T-helper 1 cell treated with Interleukin-12 subunit alpha and Interleukin-12 subunit beta and Interleukin-4 antibody, amounts not matched to agents 30 ng/mL and 1 ng/mL, for 36 hours (primary cell): Measurements from ENCODE around the gene KRT80. TPM values are rescaled to one million over a fixed set of nuclear protein-coding genes. Genes with fewer than 3 reads are reported as not detected.

Source experiments
- intact Hi-C: fragments of 100-400 bp; cut with micrococcal nuclease; formaldehyde crosslinking; loops from one replicate; pipeline ENCODE4 v1.15.1; 2024
- total RNA-seq: library from RNA; stranded (reverse); gene quantifications from 2 replicates; pipeline ENCODE4 v1.2.3, GENCODE V29; 2022

KRT80 gene
- total RNA-seq, 1 donor from 2014 or later: not detected

GRCh38 chr12:52212701-52213563 lies 21.1 kb upstream of the KRT80 start:
- intact Hi-C loops: loop anchor here (2.0 kb wide), 1 partner anchor 56 kb away; no protein-coding TSS in a partner anchor

- intact Hi-C loops: loop anchor here (2.0 kb wide), 1 partner anchor 55 kb away; no protein-coding TSS in a partner anchor
Observed at GRCh38 chr12:52211716-52212585, 20.1 kb upstream of the KRT80 start.

- intact Hi-C loops: no loop called here
Observed at GRCh38 chr12:52210925-52211650, 19.3 kb upstream of the KRT80 start.

GRCh38 chr12:52210186-52210924 lies 18.5 kb upstream of the KRT80 start:
- intact Hi-C loops: no loop called here

DNA sequence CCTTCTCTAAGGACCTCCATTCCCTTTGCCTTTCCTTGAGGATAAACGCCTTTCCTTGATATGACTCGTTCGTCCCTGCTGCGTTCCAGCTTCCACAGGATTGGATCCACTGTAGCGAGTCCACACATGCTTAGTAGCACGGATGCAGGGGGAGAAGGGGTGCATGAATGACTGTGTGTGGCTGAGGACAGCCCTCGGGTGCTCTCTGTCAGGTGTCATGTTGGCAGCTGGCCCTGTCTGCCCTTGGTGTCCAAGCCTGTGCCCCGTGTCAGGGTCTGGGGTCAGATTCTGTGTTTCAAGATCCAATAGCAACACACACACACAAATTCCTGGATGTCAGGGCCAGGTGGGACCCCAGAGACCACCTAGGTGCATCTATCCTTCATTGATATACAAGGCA lies 17.5 kb upstream of the KRT80 start:
- intact Hi-C loops: no loop called here

- intact Hi-C loops: no loop called here
Observed at GRCh38 chr12:52208424-52209165, 16.8 kb upstream of the KRT80 start.

DNA sequence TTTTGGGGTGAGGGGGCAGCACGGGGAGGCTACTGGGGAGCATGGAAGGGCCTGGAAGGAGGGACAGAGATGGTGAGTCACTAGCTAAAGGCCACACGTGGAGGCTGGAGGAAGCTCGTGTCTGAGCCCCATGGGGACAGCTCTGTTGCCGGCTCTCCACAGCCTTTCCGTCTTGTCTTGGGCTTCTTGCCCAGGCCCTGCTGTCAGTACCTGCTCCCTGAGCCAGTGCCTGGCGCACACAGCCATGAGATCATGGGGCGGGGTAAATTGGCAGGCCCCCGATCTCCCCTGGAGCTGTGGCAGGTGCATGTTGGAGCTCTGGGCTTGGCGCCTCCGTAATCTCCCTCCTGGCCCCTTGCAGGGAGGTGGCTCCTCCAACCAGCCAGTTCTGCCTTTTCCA lies 16.1 kb upstream of the KRT80 start:
- intact Hi-C loops: no loop called here

DNA sequence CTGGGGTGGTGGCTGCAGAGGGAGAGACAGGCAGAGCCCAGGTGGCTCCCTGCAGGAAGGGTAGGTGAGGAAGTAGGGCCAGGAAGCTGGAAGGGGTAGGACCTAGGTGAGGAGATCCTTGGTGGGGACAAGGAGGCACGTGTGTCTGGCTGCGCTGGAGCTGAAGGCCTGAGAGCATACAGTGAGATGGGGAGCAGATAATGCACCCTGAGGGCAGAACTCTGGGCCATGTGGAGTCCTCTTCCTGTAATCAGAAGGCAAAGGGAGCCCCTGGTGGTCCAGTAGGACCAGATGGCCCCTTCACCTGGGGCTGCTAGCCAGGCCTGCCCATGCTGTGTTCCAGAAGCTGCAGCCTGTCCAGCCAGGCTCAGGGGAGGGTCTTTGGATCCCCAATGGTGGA lies 15.3 kb upstream of the KRT80 start:
- intact Hi-C loops: no loop called here

GRCh38 chr12:52206304-52207040 lies 14.7 kb upstream of the KRT80 start:
- intact Hi-C loops: no loop called here

- intact Hi-C loops: no loop called here
Observed at GRCh38 chr12:52205612-52206303, 13.9 kb upstream of the KRT80 start.

- intact Hi-C loops: no loop called here
Observed at GRCh38 chr12:52204931-52205505, 13.2 kb upstream of the KRT80 start.

- intact Hi-C loops: no loop called here
Observed at GRCh38 chr12:52204095-52204930, 12.5 kb upstream of the KRT80 start.

DNA sequence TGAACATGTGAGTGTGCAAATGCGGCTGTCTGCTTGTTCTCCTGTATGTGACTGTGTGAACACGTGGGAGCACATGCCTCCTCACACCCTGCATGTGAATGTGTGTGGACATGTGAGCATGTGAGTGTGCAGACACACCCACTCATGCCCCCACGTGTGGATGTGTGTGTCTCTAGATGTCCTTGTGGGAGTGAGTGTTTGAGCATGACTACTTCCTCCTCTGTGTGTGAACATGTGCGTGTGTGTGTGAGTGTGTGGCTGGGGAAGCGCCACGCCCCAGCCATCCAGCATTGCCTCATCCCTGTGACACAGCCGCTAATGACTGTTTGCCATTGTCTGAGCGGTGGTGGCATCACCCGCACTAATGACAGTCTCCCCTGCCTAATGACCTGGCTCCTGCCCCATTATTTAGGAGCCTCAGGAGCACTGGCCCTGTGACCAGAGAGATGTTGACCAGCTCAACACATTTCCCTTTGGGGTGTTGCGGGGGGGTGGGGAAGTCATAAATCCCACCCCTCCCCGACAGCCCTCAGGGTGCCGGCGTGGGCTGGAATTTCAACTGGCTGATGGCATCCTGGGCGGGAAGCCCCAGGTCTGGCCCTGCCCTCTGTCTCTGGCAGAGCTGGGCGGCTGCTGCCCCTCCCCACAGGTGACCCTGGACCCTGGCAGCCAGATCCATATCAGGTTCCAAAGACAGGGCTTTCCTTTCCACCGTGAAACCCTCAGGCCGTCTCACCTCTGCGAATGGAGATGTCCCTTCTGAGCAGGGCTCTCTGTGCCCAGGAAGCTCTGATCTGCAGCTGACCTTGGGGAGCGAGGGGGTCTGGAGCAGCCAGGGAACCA lies 11.5 kb upstream of the KRT80 start:
- intact Hi-C loops: no loop called here

- intact Hi-C loops: no loop called here
Observed at GRCh38 chr12:52202361-52203078, 10.7 kb upstream of the KRT80 start.

- intact Hi-C loops: no loop called here
Observed at GRCh38 chr12:52201451-52201839, 9.6 kb upstream of the KRT80 start.
